OCI-LY7 (cell line): Measurements from ENCODE around the gene IL4I1. TPM values are rescaled to one million over a fixed set of nuclear protein-coding genes. Genes with fewer than 3 reads are reported as not detected.

Experiments used
- BruUV-seq: library from RNA; stranded (reverse); fragments of 400-500 nt; replicated peaks from 2 replicates; lab custom pipeline; 2021; lab: Mats Ljungman, UMichigan
- CTCF ChIA-PET: fragments of 300-600 bp; sonication (Branson Sonifier 250); formaldehyde crosslinking; loops from one replicate; lab custom pipeline; 2022; ENCODE audit warnings: antibody characterized with exemption; ENCODE audit not compliant: unreplicated experiment; lab: Charles Lee
- POLR2A ChIA-PET: fragments of 300-600 bp; sonication (Branson Sonifier 250); formaldehyde crosslinking; loops from one replicate; lab custom pipeline; 2022; ENCODE audit warnings: antibody characterized with exemption; lab: Charles Lee
- DNase-seq: peaks from one replicate; pipeline ENCODE4 v3.0.0-alpha.2; 2015; ENCODE audit warnings: low spot score
- H2AFZ ChIP-seq: fragments of 200-600 bp; sonication (generic), shearing (Covaris generic); 2 replicates; pipeline ENCODE4 v1.6.1; 2014; ENCODE audit warnings: mild to moderate bottlenecking, antibody characterized with exemption, low read length, moderate library complexity
- H3K27ac ChIP-seq: fragments of 200-600 bp; sonication (generic); 2 replicates; pipeline ENCODE4 v1.5.1; 2014; ENCODE audit warnings: mixed run types, low read depth, mild to moderate bottlenecking, moderate library complexity, low read length, inconsistent platforms; ENCODE audit not compliant: poor library complexity, severe bottlenecking
- H3K36me3 ChIP-seq: fragments of 200-600 bp; sonication (generic); 2 replicates; pipeline ENCODE4 v1.6.1; 2014; ENCODE audit warnings: mild to moderate bottlenecking, antibody characterized with exemption, low read length, moderate library complexity, mixed read lengths; ENCODE audit not compliant: insufficient read depth
- H3K4me1 ChIP-seq: fragments of 200-600 bp; sonication (generic); 2 replicates; pipeline ENCODE4 v1.5.1; 2014; ENCODE audit warnings: mild to moderate bottlenecking, low read length; ENCODE audit not compliant: insufficient read depth, poor library complexity, severe bottlenecking
- H3K4me2 ChIP-seq: fragments of 200-600 bp; sonication (generic); 2 replicates; pipeline ENCODE4 v1.6.1; 2014; ENCODE audit warnings: mild to moderate bottlenecking, low read length
- H3K4me3 ChIP-seq: fragments of 200-600 bp; sonication (generic); 2 replicates; pipeline ENCODE4 v1.5.1; 2014; ENCODE audit warnings: mild to moderate bottlenecking, low read depth, low read length; ENCODE audit not compliant: poor library complexity, severe bottlenecking
- H3K79me2 ChIP-seq: fragments of 200-600 bp; sonication (generic); 2 replicates; pipeline ENCODE4 v1.6.1; 2016; ENCODE audit warnings: low read depth, mild to moderate bottlenecking, low read length, moderate library complexity, mixed read lengths; ENCODE audit not compliant: insufficient read depth
- H3K9me2 ChIP-seq: fragments of 200-600 bp; sonication (generic); 2 replicates; pipeline ENCODE4 v1.6.1; 2016; ENCODE audit warnings: mild to moderate bottlenecking, low read length, mixed read lengths; ENCODE audit not compliant: insufficient read depth
- H3K9me3 ChIP-seq: fragments of 200-600 bp; sonication (generic); 2 replicates; pipeline ENCODE4 v1.6.1; 2014; ENCODE audit warnings: mild to moderate bottlenecking, mixed run types, low read length, mixed read lengths
- H4K20me1 ChIP-seq: fragments of 200-600 bp; sonication (generic); 2 replicates; pipeline ENCODE4 v1.6.1; 2014; ENCODE audit warnings: mild to moderate bottlenecking, antibody characterized with exemption, low read length, moderate library complexity, mixed read lengths; ENCODE audit not compliant: insufficient read depth
- EZH2phosphoT487 ChIP-seq: fragments of 200-600 bp; sonication (generic); IDR thresholded peaks from 2 replicates; pipeline ENCODE4 v1.6.1; 2018; ENCODE audit warnings: low read depth, borderline replicate concordance, mild to moderate bottlenecking, mixed run types, antibody characterized with exemption, low read length, moderate library complexity, mixed read lengths
- intact Hi-C: fragments of 100-400 bp; cut with micrococcal nuclease; formaldehyde crosslinking; loops from one replicate; pipeline ENCODE4 v1.10.0; 2022; ENCODE audit not compliant: unreplicated experiment
- total RNA-seq, 2 experiments: library from RNA; depleted of rRNA in 1 of 2; stranded (reverse); fragments of >200 nt in 1 of 2; shearing (Covaris generic) in 1 of 2; gene quantifications; 2 replicates each; pipeline ENCODE4 v1.2.3, GENCODE V29; 2014 to 2022
- TF ChIP-seq, protein P1 (sequence below): fragments of 200-600 bp; sonication (generic); conservative IDR thresholded peaks from 2 replicates; pipeline ENCODE4 v1.5.1; 2014; ENCODE audit warnings: mild to moderate bottlenecking, antibody characterized with exemption, low read length, moderate library complexity, mixed read lengths

IL4I1 gene
- total RNA-seq, 2 experiments from 2014 or later, result 0.25 to 1.7 TPM

DNA sequence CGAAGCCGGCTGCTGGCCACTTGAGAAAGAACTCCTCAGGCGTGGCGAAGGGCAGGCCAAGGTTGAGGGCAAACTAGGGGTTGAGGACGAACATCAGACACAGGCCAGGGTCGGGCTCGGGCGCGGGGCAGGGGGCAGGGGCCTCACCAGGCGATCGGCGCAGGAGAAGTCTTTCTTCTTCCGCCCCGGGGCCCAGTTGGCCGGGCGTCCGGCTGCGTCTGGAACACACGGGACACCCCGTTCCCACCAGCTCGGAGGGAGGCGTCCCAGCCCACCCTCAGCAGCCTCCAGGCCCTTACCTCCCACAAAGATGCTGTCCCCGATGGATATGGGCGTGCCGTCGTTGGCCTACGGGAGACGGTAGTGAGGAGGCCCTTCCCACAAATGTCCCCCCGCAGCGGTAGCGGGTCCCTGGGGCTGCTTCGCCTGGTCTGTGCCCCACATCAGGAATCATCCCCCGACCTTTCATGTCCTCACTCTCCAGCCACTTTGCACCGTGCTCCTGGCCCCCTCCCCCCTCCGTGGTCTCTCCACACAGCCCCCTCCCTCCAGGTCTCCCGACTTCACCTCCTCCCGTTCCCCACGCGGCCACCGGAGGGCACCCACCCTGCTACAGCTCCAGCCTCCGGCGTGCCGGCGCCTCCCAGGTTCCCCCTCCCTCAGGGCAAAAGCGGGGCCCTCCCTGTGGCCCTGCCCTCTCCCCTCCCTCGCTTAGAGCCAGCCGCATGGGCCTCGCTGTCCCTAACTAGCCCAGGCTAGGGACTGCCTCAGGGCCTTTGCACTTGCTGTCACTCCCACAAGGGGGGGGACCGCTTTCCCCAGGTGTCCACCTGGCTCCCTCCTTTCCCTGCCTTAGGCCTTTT is 34.1 kb downstream of the IL4I1 start:
- Histone ChIP-seq H3K27ac (no peak overlapping the region), H3K79me2 (peaks cover 28% of the 10 kb centered on the region; the same call in 1 of the 2 replicates), H3K4me2 (no peak overlapping the region), H4K20me1 (peaks cover 10% of the 10 kb centered on the region; the same call in 1 of the 2 replicates), H3K9me2 (no peaks in the 10 kb centered on the region), H3K4me1 (peaks cover 23% of the 10 kb centered on the region), H3K9me3 (no peaks in the 10 kb centered on the region), H2AFZ (no peak overlapping the region), H3K36me3 (peaks cover 73% of the 10 kb centered on the region), H3K4me3 (no peak overlapping the region)
- TF ChIP-seq, protein P1, sequence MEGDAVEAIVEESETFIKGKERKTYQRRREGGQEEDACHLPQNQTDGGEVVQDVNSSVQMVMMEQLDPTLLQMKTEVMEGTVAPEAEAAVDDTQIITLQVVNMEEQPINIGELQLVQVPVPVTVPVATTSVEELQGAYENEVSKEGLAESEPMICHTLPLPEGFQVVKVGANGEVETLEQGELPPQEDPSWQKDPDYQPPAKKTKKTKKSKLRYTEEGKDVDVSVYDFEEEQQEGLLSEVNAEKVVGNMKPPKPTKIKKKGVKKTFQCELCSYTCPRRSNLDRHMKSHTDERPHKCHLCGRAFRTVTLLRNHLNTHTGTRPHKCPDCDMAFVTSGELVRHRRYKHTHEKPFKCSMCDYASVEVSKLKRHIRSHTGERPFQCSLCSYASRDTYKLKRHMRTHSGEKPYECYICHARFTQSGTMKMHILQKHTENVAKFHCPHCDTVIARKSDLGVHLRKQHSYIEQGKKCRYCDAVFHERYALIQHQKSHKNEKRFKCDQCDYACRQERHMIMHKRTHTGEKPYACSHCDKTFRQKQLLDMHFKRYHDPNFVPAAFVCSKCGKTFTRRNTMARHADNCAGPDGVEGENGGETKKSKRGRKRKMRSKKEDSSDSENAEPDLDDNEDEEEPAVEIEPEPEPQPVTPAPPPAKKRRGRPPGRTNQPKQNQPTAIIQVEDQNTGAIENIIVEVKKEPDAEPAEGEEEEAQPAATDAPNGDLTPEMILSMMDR, result peak; percentile 71
- no peak for TF ChIP-seq EZH2phosphoT487
- CTCF ChIA-PET, result interaction anchor here (0.6 kb wide), 1 partner anchor 50 kb away, joined by 5 read pairs; the partner anchor contains the start of gene FUZ
- no TSS peak for BruUV-seq
- intact Hi-C loops, result no loop called here
- POLR2A ChIA-PET, result interaction anchor here (0.5 kb wide), 1 partner anchor 19 kb away, joined by 3 read pairs; no protein-coding TSS in a partner anchor
- peak; percentile 43 for DNase-seq

DNA sequence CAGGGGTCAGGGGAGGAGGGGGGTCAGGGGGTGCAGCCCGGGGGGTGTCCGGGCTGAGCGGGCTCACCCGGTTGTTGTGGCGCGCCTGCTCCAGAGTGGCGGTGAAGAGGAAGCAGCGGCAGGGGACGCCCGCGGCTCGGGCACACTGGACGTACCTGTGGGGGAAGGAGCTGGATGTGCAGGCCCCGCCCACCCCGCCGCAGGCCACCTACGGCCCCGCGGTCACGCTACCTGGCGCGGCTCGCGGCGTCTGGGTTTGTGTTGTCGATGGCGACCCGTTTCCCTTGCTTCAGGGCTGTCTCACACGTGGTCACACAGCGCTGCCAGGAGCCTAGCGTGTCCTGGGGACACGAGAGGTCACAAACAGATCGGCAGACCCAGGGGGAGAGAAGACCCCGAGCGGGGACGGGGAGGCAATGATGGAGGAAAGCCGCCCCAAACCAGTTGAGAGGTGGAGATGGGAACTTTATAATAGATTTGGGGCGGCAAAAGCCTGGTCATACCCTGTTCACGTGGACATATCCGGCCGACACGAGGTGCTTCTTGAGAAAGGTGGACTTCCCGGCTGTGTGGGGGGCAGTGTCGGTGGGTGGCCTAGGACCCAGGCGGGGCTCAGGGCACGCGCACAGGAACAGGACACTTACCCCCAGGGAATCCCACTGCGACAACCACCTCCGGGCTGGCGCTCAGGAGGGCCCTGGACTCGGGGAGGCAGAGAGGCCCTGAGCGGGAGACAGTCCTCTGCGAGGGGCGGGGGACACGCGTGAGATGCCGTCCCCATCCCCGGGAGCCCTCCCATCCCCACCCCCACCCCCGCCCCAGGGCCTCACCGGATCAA is 34.9 kb downstream of the IL4I1 start:
- ChIA-PET POLR2A (interaction anchor here (0.5 kb wide), 1 partner anchor 18 kb away, joined by 3 read pairs; no protein-coding TSS in a partner anchor), CTCF (no interaction called here)
- Histone ChIP-seq H3K27ac (no peak overlapping the region), H3K9me3 (no peaks in the 10 kb centered on the region), H3K36me3 (peaks cover 81% of the 10 kb centered on the region), H3K9me2 (no peaks in the 10 kb centered on the region), H3K4me1 (peaks cover 21% of the 10 kb centered on the region), H2AFZ (no peak overlapping the region), H3K79me2 (peaks cover 26% of the 10 kb centered on the region; the same call in 1 of the 2 replicates), H3K4me2 (no peak overlapping the region), H3K4me3 (no peak overlapping the region), H4K20me1 (peaks cover 10% of the 10 kb centered on the region; the same call in 1 of the 2 replicates)
- BruUV-seq, result no TSS peak
- DNase-seq, result no peak
- intact Hi-C loops, result no loop called here
- TF ChIP-seq, protein P1, result no peak
- no peak for TF ChIP-seq EZH2phosphoT487
